Naive thymus-derived CD8-positive, alpha-beta T cell (primary cell): ENCODE measurements around the gene ADARB2. TPM values are rescaled to one million over a fixed set of nuclear protein-coding genes. Genes with fewer than 3 reads are reported as not detected.

Source experiments
- ATAC-seq, 2 donors: fragments of 150-1000 bp; cut with Tn5 transposase in 1 of 2; sonication (Bioruptor Pico), chemical (Tn5 transposase) in 1 of 2; 1 replicate in 1 of 2; 2 replicates in 1 of 2; pipeline ENCODE4 v1.10.0; 2021; ENCODE audit warnings: mild to moderate bottlenecking in 2 of 2, moderate library complexity in 2 of 2
- POLR2A ChIA-PET: fragments of 350-600 bp; sonication (Branson Sonifier 250); formaldehyde crosslinking; loops from one replicate; lab custom pipeline; 2021; ENCODE audit warnings: antibody characterized with exemption; lab: Charles Lee
- DNase-seq, 10 donors: peaks; one replicate each; pipeline versions ENCODE4 v3.0.0 to v3.0.0-alpha.2; 2020 to 2022
- H3K27ac Mint-ChIP-seq, 10 donors: one replicate each; pipeline ENCODE4 v1.8.0; 2020 to 2022; ENCODE audit warnings: mild to moderate bottlenecking in 10 of 10, mixed read lengths in 10 of 10, moderate library complexity in 4 of 10, inconsistent platforms in 1 of 10
- H3K27me3 Mint-ChIP-seq, 5 donors: one replicate each; pipeline ENCODE4 v1.8.0; 2021 to 2022; ENCODE audit warnings: mixed read lengths in 5 of 5
- H3K36me3 Mint-ChIP-seq, 3 donors: one replicate each; pipeline ENCODE4 v1.8.0; 2020 to 2022; ENCODE audit warnings: mixed read lengths in 3 of 3, mild to moderate bottlenecking in 2 of 3, inconsistent platforms in 1 of 3
- H3K4me1 Mint-ChIP-seq, 4 donors: one replicate each; pipeline ENCODE4 v1.8.0; 2021 to 2022; ENCODE audit warnings: mixed read lengths in 4 of 4
- H3K4me3 Mint-ChIP-seq, 10 donors: one replicate each; pipeline ENCODE4 v1.8.0; 2020 to 2022; ENCODE audit warnings: mild to moderate bottlenecking in 10 of 10, mixed read lengths in 10 of 10, moderate library complexity in 6 of 10, inconsistent platforms in 1 of 10
- H3K9me3 Mint-ChIP-seq, 9 donors: one replicate each; pipeline ENCODE4 v1.8.0; 2020 to 2022; ENCODE audit warnings: mixed read lengths in 9 of 9, mild to moderate bottlenecking in 3 of 9, inconsistent platforms in 1 of 9, moderate library complexity in 1 of 9
- polyA plus RNA-seq, 3 donors: library from polyadenylated mRNA; unstranded; fragments of 300-500 nt; fragmentation: Illumina TruSeq; gene quantifications; one replicate each; pipeline ENCODE4 v1.2.3, GENCODE V29; 2021
- total RNA-seq, 8 experiments: library from RNA in 2 of 8; stranded (reverse) in 2 of 8; gene quantifications; one replicate each; pipeline ENCODE4 v1.2.3 and lab custom pipeline; 2021 to 2026

The ADARB2 gene
- total and polyA plus RNA-seq, 5 experiments from 2014 or later = not detected

DNA sequence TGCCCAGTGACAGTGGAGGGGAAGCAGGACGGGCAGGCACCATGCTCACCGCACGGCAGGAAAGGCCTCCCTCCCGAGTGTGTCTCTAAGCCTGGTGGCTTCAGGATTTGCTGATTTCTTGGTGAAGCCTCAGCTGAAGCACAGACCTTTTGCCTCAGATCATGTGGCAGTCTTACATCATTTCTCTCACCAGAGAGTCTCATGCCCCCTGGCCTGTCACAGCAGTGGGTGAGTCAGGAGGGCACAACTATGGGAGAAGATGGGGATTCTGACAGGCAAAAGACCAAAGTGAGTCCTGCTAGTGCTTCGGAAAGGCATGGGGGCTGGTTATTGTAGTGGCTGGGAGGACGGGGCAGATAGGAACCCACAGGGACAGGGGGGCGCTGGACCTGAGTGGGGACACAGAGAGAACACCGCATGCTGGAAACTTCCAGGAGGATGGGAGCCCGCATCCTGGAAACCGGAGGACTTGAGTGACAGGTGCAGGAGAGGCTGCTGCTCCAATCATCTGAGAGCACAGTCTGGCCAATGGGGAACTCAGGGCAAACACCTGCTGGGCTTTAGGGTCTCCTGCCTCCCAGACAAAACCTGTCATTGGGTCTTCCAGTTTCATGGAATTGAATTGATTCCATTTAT lies 166.8 kb downstream of the ADARB2 start:
- Mint-ChIP-seq H3K27ac (no peak overlapping the region), H3K4me3 (no peak overlapping the region), H3K4me1 (peaks cover 0 to 5% (median under 1%) of the 10 kb centered on the region in 4 donors), H3K36me3 (no peaks in the 10 kb centered on the region), H3K27me3 (peaks cover 4 to 33% (median 15%) of the 10 kb centered on the region in 5 donors), H3K9me3 (no peaks in the 10 kb centered on the region)
- ATAC-seq = no peak
- peak in 1 of 10 donors; percentile 44 for DNase-seq
- POLR2A ChIA-PET = no interaction called here

DNA sequence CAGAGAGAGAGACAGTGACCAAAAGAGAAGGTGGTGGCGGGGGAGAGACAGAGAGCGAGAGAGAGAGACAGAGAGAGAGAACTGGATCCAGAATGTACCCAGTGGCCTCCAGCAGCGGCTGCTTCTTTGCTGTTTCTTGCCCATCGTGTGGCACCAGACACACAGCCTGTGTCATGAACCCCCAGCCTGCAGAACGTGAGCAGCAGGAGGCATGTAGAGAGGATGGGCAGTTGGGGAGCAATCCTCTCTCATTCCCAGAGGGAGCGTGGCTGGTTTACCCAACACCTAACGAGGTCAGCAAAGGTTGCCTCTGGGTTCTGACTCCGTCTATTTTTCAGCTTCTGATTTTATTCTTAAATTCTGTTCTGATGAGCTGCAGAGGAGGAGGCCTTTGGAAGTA lies 168.1 kb downstream of the ADARB2 start:
- H3K4me3 Mint-ChIP-seq = no peak overlapping the region
- peaks cover 0 to 5% (median 0%) of the 10 kb centered on the region in 4 donors for H3K4me1 Mint-ChIP-seq
- DNase-seq (peak in 1 of 10 donors; percentile 8), ATAC-seq (no peak)
- no peaks in the 10 kb centered on the region for H3K36me3 Mint-ChIP-seq
- no peak overlapping the region for H3K27ac Mint-ChIP-seq
- H3K9me3 Mint-ChIP-seq = no peaks in the 10 kb centered on the region
- POLR2A ChIA-PET = no interaction called here
- peaks cover 7 to 36% (median 19%) of the 10 kb centered on the region in 5 donors for H3K27me3 Mint-ChIP-seq

DNA sequence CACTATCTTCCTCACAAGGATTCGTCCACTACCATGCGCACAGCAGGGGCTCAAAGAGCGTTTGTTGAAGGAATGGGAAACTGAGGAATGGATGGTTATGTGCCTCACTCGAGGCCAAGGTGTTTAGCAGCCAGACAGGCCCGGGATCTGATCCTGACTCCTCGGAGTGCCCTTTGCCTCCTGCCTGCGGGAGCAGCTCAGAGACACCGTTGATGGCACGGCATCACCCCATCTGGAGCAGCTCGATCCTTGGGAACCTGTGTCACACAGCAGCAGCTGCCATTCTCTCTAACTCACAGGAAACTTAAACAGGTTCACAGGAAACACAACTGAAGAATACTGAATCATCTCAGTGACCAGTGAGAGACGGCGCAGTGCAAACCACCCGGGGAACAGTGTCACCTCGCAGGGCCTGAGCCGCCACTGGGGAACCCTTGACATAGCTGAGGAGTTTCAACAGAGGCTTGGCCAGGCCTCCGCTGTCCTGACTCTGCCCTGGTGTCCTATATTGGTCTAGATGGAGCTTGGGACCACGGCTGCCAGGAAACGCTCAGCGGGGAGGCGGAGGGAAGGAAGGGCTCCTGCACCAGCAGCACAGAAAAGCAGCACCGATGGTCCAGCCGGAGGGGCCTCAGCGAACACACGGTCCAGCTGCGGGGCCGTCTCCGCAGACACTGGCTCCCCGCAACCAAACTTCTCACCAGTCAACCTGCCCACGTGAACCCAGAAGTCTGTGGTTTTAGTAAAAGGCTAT lies 169.4 kb downstream of the ADARB2 start:
- H3K9me3 Mint-ChIP-seq = no peaks in the 10 kb centered on the region
- no peaks in the 10 kb centered on the region for H3K36me3 Mint-ChIP-seq
- POLR2A ChIA-PET = no interaction called here
- no peak overlapping the region for H3K27ac Mint-ChIP-seq
- H3K4me1 Mint-ChIP-seq = peaks cover 0 to 5% (median 0%) of the 10 kb centered on the region in 4 donors
- no peak for ATAC-seq
- peak in 1 of 10 donors; percentile 49 for DNase-seq
- H3K27me3 Mint-ChIP-seq = peaks cover 6 to 37% (median 13%) of the 10 kb centered on the region in 5 donors
- no peak overlapping the region for H3K4me3 Mint-ChIP-seq

DNA sequence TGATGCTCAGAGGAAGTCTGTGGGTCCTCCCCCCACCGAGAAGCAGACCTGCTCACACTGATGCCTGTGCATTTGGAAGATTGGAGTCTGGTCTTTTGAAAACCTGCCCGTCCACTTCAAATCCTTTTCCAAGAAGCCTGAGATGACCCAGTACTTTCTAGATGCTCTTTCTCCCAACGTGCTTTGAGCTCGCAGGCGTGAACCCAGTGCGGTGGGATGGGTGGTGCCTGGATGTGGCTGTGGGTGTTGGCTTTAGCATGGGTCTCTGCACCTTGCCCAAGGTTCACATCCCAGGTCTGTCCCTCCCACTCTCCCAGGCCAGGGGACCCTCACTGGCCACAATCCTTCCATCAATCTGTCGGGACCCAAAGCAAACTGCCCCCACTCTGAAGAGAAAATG lies 170.2 kb downstream of the ADARB2 start:
- DNase-seq = peak in 1 of 10 donors; percentile 22
- POLR2A ChIA-PET = no interaction called here
- Mint-ChIP-seq H3K27me3 (peaks cover 5 to 37% (median 13%) of the 10 kb centered on the region in 5 donors), H3K9me3 (no peaks in the 10 kb centered on the region), H3K27ac (peak overlapping the region in 1 of 10 donors; percentile 3), H3K4me3 (no peak overlapping the region), H3K4me1 (peaks cover 0 to 5% (median 0%) of the 10 kb centered on the region in 4 donors), H3K36me3 (no peaks in the 10 kb centered on the region)
- ATAC-seq = no peak

DNA sequence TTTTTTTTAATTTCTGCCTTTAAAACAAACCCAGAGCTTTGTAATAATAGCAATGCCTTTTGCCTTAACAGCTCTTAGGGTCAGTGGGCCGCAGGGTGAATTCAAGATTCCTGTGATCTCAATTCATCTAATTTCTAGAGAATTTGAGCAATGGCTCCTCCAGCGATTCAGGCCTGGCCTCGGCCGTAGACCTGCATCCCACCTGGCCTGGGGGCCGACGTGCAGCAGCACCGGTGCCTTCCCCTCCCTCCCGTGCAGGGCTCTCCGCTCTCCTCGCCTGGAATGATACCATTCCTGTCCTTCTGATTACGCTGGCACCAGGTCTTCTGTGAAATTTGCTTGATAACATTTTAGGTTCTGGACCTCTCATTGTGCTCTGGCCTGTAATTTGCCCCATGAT lies 172.5 kb downstream of the ADARB2 start:
- Mint-ChIP-seq H3K4me1 (peaks cover 0 to 2% (median 0%) of the 10 kb centered on the region in 4 donors), H3K27me3 (peaks cover 6 to 31% (median 14%) of the 10 kb centered on the region in 5 donors), H3K9me3 (no peaks in the 10 kb centered on the region), H3K4me3 (no peak overlapping the region), H3K27ac (no peak overlapping the region), H3K36me3 (no peaks in the 10 kb centered on the region)
- POLR2A ChIA-PET = no interaction called here
- ATAC-seq (no peak), DNase-seq (peak in 1 of 10 donors; percentile 8)

DNA sequence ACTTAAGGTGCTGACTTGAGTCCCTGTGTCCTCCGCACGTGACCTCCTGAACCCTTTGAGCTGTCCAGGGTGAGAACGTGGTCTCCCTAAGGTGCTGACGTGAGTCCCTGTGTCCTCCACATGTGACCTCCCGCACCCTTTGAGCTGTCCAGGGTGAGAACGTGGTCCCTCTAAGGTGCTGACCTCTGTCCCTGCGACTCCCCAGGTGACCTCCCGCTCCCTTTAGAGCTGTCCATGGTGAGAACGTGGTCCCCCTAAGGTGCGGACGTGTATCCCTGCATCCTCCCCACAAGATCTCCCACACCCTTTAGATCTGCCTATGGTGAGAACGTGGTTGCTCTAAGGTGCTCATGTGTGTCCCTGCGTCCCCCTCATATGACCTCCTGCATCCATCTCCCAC lies 174.3 kb downstream of the ADARB2 start:
- DNase-seq = peak in 1 of 10 donors; percentile 47
- Mint-ChIP-seq H3K36me3 (no peaks in the 10 kb centered on the region), H3K4me3 (no peak overlapping the region), H3K9me3 (no peaks in the 10 kb centered on the region), H3K27ac (no peak overlapping the region), H3K27me3 (peaks cover 11 to 48% (median 21%) of the 10 kb centered on the region in 5 donors), H3K4me1 (peaks cover 0 to 2% (median 0%) of the 10 kb centered on the region in 4 donors)
- no peak for ATAC-seq
- POLR2A ChIA-PET = no interaction called here

DNA sequence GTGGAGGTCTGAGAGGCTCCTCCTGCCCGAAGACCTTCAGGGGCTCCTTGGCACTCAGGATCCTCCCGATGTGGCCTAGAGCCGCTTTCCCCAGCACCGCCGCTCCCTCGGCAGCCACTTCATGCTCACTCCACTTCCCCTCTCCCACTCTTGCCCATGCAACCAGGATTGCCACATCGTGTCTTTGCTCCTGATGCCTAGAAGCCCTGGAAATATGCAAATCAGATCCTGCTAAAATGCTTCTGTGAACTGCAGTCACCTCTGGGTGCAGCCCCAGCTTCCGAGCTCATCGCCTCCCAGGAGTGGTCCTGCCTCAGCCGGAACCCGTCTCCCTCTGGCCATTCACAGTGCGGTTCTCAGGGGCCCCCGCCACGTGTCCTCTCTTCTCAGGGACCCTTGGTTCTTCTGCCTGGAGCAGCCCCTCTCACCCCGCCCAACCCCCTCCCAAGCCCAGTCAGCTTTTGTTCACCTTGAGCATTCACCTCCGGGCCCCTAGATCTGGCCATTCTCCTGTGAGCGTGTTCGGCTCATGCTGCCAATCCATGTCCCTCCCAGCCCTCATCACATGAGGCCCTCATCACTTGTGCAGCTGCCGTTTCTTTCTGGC lies 175.5 kb downstream of the ADARB2 start:
- H3K27ac Mint-ChIP-seq = no peak overlapping the region
- ATAC-seq (no peak), DNase-seq (no peak)
- no peak overlapping the region for H3K4me3 Mint-ChIP-seq
- H3K9me3 Mint-ChIP-seq = no peaks in the 10 kb centered on the region
- POLR2A ChIA-PET = no interaction called here
- H3K4me1 Mint-ChIP-seq = peaks cover 0 to 2% (median 0%) of the 10 kb centered on the region in 4 donors
- H3K27me3 Mint-ChIP-seq = peaks cover 11 to 57% (median 27%) of the 10 kb centered on the region in 5 donors
- H3K36me3 Mint-ChIP-seq = no peaks in the 10 kb centered on the region

DNA sequence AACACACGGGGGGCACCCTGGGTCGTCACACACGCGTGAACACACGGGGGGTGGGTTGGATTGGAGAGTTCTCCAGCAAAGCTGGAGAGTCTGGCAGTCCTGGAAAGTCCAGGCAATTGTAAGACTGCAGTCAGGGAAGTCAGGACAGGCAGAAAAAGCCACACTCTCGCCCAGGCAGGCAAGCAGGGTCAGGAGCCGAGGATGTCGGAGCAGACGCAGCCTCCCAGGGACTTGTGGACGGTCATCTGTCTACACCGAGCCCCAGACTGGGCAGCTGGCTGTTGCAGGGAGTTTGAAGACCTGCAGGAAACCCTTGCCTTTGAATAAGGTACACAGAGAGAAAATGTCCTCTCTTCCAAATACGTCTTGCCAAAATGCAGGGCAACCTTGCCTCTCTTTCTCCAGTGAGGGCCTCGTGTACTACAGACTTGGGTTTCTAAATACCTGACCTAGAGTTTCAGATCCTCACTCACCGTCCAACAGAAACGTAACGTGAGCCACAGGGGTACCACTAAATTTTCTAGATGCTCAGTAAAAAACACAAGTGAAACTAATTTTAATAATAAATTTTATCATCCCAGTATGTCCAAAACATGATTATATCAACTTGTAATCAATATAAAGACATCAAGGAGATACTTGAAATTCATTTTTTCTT lies 176.7 kb downstream of the ADARB2 start:
- H3K27me3 Mint-ChIP-seq = peaks cover 11 to 63% (median 27%) of the 10 kb centered on the region in 5 donors
- ATAC-seq = no peak
- no peak overlapping the region for H3K27ac Mint-ChIP-seq
- peaks cover 0 to 2% (median 0%) of the 10 kb centered on the region in 4 donors for H3K4me1 Mint-ChIP-seq
- no peaks in the 10 kb centered on the region for H3K36me3 Mint-ChIP-seq
- no peak overlapping the region for H3K4me3 Mint-ChIP-seq
- no peak for DNase-seq
- no peaks in the 10 kb centered on the region for H3K9me3 Mint-ChIP-seq
- POLR2A ChIA-PET = no interaction called here

DNA sequence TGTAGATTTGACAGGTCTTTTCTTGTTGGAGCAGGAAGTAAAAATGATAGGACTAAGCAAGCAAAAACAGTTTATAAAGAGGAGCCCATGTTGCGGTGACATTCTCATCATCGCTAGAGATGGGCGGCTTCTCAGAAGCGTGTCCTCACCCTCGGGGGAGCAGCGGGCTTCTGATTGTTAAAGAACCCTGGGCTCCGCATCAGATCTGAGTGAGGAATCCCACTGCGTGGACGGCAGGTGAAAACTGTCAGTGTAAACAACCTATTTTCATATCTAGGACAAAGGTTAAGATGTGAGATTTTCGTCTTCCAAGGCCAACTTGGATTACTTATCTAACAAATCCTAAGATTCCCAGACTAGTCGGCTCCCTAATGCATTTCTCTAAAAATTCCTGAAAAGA lies 177.6 kb downstream of the ADARB2 start:
- Mint-ChIP-seq H3K9me3 (no peaks in the 10 kb centered on the region), H3K4me1 (peaks cover 0 to 2% (median 0%) of the 10 kb centered on the region in 4 donors), H3K27ac (no peak overlapping the region), H3K27me3 (peaks cover 8 to 55% (median 25%) of the 10 kb centered on the region in 5 donors), H3K36me3 (no peaks in the 10 kb centered on the region), H3K4me3 (no peak overlapping the region)
- POLR2A ChIA-PET = no interaction called here
- ATAC-seq (no peak), DNase-seq (no peak)

DNA sequence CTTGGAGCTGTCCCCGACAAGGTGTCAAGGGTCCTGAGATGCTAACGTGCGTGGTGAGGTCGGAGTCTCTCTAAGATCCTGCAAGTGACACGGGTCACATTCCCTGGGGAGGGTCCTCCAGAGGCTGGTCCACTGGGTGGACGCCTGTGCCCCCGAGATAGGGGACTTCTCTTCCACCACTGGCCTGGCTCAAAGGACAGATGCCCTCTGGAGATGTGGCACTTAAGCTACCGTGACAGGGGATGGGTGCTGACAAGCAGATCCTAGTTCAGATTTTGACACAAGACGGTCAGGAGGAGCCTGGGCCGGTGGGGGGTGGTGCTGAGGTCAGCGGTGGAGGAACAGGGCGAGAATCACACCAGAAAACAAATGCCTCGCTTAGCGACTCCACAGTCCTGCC lies 178.0 kb downstream of the ADARB2 start:
- Mint-ChIP-seq H3K4me3 (no peak overlapping the region), H3K36me3 (no peaks in the 10 kb centered on the region), H3K9me3 (no peaks in the 10 kb centered on the region), H3K4me1 (peaks cover 0 to 2% (median 0%) of the 10 kb centered on the region in 4 donors), H3K27ac (no peak overlapping the region), H3K27me3 (peaks cover 8 to 54% (median 25%) of the 10 kb centered on the region in 5 donors)
- no peak for ATAC-seq
- POLR2A ChIA-PET = no interaction called here
- no peak for DNase-seq

DNA sequence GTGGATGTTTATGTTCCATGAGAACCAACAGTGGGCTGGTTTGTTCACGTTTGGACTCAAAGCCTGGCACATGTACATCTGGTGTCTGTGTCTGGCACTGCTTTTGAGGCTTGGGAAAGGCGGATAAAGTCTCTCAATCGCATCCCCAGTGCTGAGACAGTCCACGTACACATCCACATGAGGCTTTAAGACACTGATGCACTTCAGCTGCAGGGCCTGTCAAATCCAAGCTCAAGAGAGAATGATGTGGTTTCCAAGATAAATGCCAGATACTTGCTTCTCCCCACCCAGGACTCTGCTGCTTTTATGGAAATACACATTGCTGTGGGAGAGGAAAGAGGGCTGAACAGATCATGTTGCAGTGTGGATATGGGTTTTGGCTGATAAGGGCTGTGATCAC lies 178.4 kb downstream of the ADARB2 start:
- POLR2A ChIA-PET = no interaction called here
- peaks cover 8 to 54% (median 25%) of the 10 kb centered on the region in 5 donors for H3K27me3 Mint-ChIP-seq
- H3K36me3 Mint-ChIP-seq = no peaks in the 10 kb centered on the region
- DNase-seq = no peak
- H3K4me3 Mint-ChIP-seq = no peak overlapping the region
- H3K27ac Mint-ChIP-seq = no peak overlapping the region
- H3K4me1 Mint-ChIP-seq = peaks cover 0 to 2% (median 0%) of the 10 kb centered on the region in 4 donors
- ATAC-seq = no peak
- H3K9me3 Mint-ChIP-seq = no peaks in the 10 kb centered on the region

DNA sequence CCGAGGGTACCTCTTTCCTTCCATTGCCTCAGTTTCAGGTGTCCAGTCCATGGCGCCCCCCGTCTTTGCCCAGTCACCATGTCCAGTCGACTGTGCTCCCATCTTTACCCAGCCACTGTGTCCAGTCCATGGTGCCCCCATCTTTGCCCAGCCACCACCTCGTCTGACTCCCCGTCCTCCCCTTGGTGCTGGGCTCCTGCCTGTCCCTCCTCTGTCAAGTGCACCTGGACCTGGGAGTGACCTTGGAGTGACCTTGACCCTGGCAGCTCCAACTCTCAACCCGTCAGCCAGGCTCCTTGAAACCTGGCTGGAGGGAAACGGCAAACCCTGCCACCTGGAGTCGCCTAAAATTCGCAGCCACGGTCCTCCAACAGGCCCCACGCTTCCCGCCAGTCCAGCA lies 180.2 kb downstream of the ADARB2 start:
- ATAC-seq = no peak
- peaks cover 8 to 41% (median 22%) of the 10 kb centered on the region in 5 donors for H3K27me3 Mint-ChIP-seq
- no peak overlapping the region for H3K4me3 Mint-ChIP-seq
- H3K36me3 Mint-ChIP-seq = no peaks in the 10 kb centered on the region
- peak in 1 of 10 donors; percentile 50 for DNase-seq
- no peaks in the 10 kb centered on the region for H3K9me3 Mint-ChIP-seq
- no peak overlapping the region for H3K27ac Mint-ChIP-seq
- POLR2A ChIA-PET = no interaction called here
- H3K4me1 Mint-ChIP-seq = peaks cover 0 to 2% (median 0%) of the 10 kb centered on the region in 4 donors
